NCI-H69 (cell line): ENCODE results near the gene SLIT2.

Experiments used
- DNase-seq: peaks from one replicate; lab custom pipeline; 2025; lab: John Stamatoyannopoulos, UW

Gene SLIT2

DNA sequence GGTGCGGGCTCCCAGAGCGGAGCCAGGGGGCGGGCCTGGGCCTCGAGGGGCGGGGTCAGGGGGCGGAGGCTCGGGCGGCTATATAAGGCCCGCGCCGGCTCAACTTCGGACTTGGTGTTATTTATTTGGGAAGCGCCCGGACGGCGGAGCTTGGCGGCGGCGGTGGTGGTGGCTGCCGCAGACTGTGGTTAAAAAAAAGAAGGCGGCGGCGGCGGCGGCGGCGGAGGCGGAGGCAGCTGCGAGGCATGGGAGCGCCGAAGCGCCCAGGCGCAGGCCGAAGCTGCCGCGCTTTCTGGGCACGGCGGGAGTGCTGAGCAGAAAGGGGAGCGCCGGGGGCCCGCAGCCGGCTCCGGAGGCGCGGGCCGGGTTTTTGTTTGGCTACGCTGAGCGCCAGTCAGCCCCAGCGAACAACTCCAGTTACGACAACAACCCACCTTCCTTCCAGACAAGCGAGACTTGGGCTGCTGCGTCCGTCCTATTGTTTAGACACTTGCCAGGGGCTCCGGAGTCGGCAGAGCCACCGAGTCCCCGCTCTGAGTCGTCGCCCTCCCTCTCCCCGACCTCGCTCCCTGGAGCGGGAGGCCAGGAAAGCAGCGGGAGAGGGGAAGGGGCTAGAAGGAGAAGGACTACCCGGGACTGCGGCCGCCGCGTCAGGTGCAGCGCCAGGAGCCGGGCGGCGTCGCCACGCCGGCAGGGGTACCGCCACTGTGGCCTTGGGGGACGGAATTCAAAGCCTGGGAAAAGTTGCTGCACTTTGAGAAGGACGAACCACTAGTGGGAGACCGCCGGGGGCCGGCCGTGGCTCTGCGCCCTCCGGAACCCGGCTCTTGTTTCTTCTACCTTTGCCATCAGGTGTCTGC, at the start of gene SLIT2:
Gene SLIT2 (plus strand): TSS at position 110 of the 860 bp plus-strand sequence. CDS start 1,911 bp downstream, outside the sequence.
- peak; percentile 92 for DNase-seq

DNA sequence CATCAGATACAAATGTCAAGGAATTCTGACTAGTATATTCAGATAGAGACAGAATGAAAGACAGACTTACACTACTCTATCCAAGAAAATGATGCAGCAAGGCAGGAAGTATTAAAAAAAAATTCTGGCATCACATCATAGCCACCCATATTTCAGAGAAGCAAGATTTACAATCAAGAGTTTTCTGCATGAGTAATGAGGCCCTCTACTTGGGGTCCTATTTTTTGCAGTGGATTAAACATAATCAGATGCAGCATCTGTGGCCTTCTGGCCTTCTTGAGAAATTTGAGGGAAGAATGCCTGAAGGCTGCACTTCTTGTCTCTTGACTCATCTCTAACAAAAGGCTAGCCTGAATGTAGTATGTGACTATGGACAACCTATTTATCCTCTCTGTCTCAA, 48.2 kb upstream of the SLIT2 start:
- no peak for DNase-seq

- no peak for DNase-seq
Measured at GRCh38 chr4:20217521-20217920, 34.2 kb upstream of the SLIT2 start.

DNA sequence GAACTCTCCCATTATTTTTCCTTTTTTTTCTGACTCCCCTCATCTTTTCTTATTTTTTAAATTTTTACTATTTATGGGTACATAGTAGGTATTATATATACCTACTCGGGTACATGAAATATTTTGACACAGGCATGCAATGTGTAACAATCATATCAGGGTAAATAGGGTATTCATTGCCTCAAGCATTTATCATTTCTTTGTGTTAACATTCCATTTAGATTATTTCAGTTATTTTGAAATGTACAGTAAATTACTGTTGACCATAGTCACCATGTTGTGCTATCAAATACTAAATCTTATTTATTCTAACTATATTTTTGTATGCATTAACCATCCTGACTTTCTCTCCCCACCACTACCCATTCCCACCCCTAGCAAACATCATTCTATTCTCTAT, 33.8 kb upstream of the SLIT2 start:
- no peak for DNase-seq

DNA sequence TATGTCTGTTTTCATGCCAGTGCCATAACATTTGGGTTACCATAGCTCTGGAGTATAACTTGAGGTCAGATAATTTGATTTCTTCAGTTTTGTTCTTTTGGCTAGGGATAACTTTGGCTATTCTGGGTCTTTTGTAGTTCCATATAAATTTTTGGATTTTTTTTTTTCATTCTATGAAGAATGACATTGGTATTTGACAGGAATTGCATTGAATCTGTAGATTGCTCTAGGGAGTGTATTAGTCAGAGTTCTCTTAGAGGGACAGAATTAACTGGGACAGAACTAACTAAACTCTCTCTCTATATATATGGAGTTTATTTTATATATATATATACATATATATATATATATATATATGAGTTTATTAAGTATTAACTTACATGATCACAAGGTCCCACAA, 32.2 kb upstream of the SLIT2 start:
- DNase-seq: no peak

- no peak for DNase-seq
Measured at GRCh38 chr4:20237894-20238537, 13.7 kb upstream of the SLIT2 start.

DNA sequence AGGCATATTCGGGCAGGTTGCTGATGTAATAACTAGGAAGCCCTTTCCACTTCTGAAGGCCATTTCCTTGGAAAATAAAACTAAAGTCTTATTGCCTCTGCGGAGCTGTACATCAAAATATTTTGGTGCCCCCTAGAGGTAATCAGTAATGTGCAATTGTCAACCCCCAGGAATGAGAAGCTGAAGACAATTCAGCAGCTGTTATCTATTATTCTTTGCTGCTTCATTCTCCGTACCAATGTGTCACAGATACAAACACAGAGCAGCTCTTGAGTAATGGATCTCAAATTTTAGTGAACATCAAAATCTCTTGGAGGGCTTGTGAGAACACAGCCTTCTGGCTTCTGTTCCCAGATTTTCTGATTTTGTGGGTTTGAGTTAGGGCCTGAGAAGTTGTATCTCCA, 3.5 kb upstream of the SLIT2 start:
- DNase-seq: peak; percentile 71

- DNase-seq: peak; percentile 43
Measured at GRCh38 chr4:20249333-20249732, 2.4 kb upstream of the SLIT2 start.

DNA sequence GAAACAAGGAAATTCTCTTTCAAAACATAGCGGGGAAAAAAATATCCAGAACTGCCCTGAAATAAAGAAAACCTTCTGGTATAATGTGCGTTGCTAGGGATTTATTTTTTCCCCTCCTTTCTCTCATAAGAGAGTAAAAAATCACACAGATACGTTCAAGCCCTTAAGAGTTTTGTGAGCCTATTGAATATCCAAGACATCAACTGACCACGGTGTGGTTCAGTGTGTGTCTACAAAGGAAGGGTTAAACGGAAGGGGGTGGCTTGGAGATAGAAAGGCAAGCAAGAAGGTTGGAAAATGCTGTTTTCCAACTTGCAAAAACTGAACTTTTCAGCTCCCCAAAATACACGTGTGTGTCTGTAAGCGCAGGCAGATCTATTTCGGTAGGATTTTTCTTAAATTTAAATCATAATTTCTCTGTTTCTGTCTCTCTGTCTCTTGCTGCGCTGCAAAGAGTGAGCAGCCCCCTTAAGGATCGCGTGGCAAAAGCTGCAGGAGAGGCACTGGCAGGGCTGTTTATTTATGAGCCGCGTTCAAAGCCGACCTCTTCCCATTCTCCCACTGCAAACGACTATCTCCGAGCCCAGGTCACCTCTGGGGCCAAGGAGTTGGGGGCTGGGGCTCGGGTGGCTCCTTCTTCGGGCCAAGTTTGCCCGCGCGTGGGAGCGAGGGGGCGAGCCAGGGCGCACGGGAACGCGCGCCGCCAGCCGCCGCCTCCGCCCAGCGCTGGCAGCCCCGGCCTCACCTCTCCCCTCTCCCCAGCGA, 492 bp upstream of the SLIT2 start:
- DNase-seq: peak; percentile 60

- peak; percentile 64 for DNase-seq
Measured at GRCh38 chr4:20252656-20253282, 1.1 kb downstream of the SLIT2 start.

DNA sequence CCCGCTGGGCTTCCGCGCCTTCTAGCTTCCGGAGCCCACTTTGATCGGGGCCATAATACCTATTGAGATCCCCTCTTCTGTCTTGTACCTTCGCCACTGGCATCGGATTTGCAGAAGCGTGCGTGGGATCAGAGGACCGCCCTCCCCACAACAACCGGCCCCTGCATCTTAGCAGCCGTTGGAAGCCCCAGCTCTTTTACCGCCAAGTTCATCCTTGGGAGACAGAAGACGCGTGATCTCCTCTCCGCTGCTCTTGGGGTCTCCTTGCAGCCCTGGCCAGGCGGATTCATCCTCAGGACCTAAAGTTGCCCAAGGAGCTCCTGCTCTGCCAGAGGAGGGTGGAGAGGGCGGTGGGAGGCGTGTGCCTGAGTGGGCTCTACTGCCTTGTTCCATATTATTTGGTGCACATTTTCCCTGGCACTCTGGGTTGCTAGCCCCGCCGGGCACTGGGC, 1.6 kb downstream of the SLIT2 start:
- DNase-seq: peak; percentile 59

- peak; percentile 60 for DNase-seq
Measured at GRCh38 chr4:20253735-20254409, 2.2 kb downstream of the SLIT2 start.

DNA sequence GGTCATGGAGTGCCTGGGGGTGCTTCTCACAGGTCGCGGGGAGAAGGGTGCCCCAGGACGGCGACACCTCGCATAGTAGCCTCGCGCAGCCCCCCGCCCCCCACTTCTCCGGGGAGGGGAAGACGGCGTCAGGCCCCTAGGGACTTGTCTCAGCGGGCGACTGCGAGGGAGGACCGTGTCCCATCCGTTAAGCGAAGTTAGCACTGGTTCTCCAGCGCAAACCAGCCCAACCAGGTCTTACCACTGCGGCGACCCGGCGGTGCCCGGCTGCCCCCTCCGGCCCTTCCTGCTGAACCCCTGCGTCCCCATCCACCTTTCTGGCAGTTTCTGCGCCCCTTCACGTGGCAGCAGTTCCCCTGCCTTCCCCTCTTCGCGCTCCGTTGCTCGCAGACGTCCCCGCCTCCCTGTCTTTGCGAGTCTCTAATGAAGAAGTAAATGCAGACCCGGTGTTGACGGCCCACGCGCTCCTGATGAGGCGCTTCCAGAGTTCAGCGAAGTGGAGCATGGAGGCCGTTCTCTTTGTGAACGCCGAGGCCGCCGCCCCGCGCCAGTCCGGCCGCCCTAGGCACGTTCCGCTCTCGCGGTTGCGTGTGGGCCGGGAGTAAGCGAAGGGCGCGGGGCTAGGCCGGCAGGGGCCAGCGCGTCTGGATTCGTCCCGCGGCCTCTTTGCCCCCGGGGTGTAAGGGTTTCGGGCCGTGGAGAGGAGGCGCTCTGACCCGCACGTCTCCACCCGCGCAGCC, 3.0 kb downstream of the SLIT2 start:
- peak; percentile 71 for DNase-seq

DNA sequence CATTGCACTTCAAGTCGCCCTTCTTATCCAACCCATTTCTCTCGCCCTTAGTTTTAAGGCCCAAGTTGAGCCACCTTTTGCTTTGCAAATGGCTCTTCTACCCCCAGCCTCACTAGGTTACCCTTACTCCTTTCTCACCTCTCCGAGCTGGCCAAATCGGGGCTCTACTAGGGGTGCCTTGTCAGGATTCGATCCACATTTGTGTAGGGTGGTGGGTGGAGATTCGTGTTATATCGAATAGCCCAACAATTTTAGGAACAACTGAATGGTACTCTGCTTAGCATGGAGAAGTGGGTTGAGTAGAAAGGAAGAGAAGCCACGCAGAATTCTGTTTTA, 3.5 kb downstream of the SLIT2 start:
- peak; percentile 69 for DNase-seq

DNA sequence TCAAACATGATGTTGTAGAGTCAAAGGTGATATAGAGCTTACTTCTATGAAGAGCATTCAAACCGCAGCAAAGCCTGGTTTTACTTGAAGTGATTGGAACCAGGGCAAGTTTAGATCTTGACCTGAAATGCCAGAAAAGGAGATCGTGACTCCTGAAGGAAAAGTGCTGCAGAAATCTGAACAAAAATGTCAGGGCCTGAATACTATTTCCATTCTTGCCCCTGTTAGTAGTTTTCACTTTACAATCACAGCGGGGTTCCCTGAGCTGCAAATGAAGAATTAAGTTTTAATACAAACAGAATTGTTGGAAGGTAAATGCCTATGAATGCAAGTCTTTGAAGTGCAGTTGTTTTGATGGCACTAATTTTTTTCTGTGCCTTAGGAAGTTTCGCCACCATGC, 4.1 kb downstream of the SLIT2 start:
- peak; percentile 19 for DNase-seq

DNA sequence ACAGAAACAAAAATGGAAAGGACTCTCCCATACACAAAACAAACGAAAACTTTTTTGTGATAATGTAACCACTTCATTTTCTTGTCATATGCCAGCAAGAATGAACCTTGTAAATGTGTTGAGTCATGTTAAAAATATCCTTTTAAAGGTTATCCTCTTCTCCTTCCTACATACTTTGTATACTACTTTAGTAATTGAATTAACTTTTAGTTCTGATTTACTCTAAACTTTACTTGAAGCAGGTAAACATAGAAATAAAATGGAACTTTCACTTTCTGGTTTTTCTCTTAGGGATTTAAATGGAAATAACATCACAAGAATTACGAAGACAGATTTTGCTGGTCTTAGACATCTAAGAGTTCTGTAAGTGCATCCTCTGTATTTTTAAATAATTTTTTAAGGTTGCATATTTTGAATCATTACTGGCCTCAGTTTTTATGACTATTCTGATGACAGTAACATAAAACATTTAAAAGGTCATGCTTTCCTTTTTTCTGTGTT, 4.7 kb downstream of the SLIT2 start:
- DNase-seq: no peak

GRCh38 chr4:20259707-20260106, 8.0 kb downstream of the SLIT2 start:
- no peak for DNase-seq

GRCh38 chr4:20260821-20261220, 9.1 kb downstream of the SLIT2 start:
- DNase-seq: no peak

GRCh38 chr4:20262221-20262620, 10.5 kb downstream of the SLIT2 start:
- no peak for DNase-seq

GRCh38 chr4:20264688-20265087, 13.0 kb downstream of the SLIT2 start:
- DNase-seq: no peak

DNA sequence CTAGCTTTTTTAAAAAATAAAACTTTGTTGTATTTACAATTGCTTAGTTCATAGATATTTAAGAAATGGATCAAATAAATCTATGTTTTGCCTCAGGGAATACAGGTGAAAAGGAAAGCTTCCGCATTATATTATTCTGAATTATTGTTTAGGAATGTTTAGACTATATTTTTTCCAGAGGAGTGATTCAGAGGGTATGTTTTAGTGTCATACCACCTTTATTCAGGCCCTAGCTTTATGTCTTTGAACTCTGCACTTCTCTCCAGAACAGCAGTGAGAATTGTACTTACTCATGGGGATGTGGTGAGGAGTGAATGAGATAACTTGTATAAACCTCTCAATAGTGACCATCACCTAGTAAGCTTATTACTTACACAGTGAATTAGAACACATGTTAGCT, 14.0 kb downstream of the SLIT2 start:
- no peak for DNase-seq
